ENCODE results near the gene EIF3CL. TPM values are rescaled to one million over a fixed set of nuclear protein-coding genes. Genes with fewer than 3 reads are reported as not detected.
"Not testable (repeated sequence)": the region's sequence is repeated elsewhere in the genome, so short reads cannot be mapped to it uniquely, and the experiment has no call there.

EIF3CL gene
- total RNA-seq, 1 donor from 2014 or later = 93.7 TPM

- intact Hi-C loops (cut with micrococcal nuclease) = not testable (repeated sequence)
These were observed 41.0 kb downstream of the EIF3CL start for GRCh38 chr16:28362600-28362999.

GRCh38 chr16:28338230-28338629 lies 65.4 kb downstream of the EIF3CL start:
- intact Hi-C loops (cut with micrococcal nuclease) = not testable (repeated sequence)

GRCh38 chr16:28336940-28337710 lies 66.5 kb downstream of the EIF3CL start:
- intact Hi-C loops (cut with micrococcal nuclease) = not testable (repeated sequence)

DNA sequence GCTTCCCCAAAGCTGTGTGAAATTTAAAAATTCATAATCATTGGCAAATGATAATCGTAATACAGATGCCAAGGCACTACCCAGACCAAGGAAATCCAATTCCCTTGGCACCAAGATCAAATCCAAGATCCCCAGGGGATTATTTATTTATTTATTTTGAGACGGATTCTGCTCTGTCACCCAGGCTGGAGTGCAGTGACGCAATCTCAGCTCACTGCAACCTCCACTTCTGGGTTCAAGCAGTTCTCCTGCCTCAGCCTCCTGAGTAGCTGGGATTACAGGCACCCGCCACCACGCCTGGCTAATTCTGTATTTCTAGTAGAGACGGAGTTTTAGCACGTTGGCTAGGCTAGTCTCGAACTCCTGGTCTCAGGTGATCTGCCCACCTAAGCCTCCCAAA lies 68.0 kb downstream of the EIF3CL start:
- intact Hi-C loops (cut with micrococcal nuclease) = not testable (repeated sequence)

DNA sequence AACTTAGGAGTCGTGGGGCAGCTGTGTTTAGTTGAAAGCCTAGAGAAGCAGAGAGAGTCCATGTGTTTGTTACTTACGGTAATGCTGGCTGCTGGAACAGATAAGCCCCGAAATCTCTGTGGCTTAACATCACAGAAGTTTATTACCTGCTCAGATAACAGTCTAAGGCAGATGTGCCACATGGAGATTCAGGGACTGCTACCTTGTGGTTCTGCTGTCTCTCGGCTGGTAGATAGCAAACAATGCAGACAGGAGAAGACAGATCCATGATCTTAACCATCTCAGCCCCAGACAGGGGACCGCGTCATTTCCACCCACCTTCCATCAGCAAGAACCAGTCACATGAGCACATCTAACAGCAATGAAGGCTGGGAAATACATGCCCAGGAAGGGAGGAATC lies 71.0 kb downstream of the EIF3CL start:
- intact Hi-C loops (cut with micrococcal nuclease) = not testable (repeated sequence)

DNA sequence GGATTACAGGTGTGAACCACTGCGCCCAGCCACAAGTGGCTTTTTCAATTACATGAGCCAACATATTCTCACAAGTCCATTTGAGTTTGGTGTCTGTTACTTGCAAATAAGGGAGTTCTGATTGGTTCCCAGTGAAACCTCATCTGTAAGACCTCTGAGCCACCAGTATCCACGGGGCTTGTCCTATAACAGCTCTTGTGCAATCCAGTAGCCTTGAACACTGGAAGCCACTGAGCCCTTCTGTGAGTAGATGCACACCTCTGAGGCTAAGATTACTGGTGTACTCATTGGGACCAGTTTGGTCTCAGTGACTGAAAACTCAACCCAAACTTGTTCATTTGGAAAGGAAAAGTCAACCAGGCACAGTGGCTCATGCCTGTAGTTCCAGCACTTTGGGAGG lies 72.7 kb downstream of the EIF3CL start:
- intact Hi-C loops (cut with micrococcal nuclease) = not testable (repeated sequence)

GRCh38 chr16:28330232-28330631 lies 73.4 kb downstream of the EIF3CL start:
- intact Hi-C loops (cut with micrococcal nuclease) = not testable (repeated sequence)

Other genes with a start within 250 kb of the EIF3CL start
- gene XPO6, start 191.9 kb downstream of the EIF3CL start, total RNA-seq = 207 and 216 TPM in 2 replicates
- gene SBK1, start 111.3 kb downstream of the EIF3CL start, total RNA-seq = 3.6 and 4.4 TPM in 2 replicates
- gene NPIPB6, start 40.3 kb downstream of the EIF3CL start, total RNA-seq = 1.3 and 1.4 TPM in 2 replicates
- 0.20 and 0.54 TPM in 2 replicates for gene NPIPB7, start 68.5 kb upstream of the EIF3CL start, total RNA-seq
- 53.8 and 54.9 TPM in 2 replicates for gene CLN3, start 88.2 kb upstream of the EIF3CL start, total RNA-seq
- gene APOBR, start 90.8 kb upstream of the EIF3CL start, total RNA-seq = 12.7 and 13.0 TPM in 2 replicates
- not detected in 2 replicates for gene IL27, start 103.0 kb upstream of the EIF3CL start, total RNA-seq
- not detected in 2 replicates for gene NUPR1, start 135.1 kb upstream of the EIF3CL start, total RNA-seq
- gene SGF29, start 150.1 kb upstream of the EIF3CL start, total RNA-seq = 36.3 and 36.5 TPM in 2 replicates
- 0.37 and 0.63 TPM in 2 replicates for gene SULT1A2, start 193.2 kb upstream of the EIF3CL start, total RNA-seq
- 5.8 and 6.4 TPM in 2 replicates for gene SULT1A1, start 206.2 kb upstream of the EIF3CL start, total RNA-seq
- gene NPIPB8, start 234.2 kb upstream of the EIF3CL start, total RNA-seq = 1.6 and 1.9 TPM in 2 replicates

Measured in T-helper 1 cell treated with Interleukin-12 subunit alpha and Interleukin-12 subunit beta and Interleukin-4 antibody, amounts not matched to agents 30 ng/mL and 1 ng/mL, for 36 hours (primary cell).